Gastrocnemius medialis (tissue), 4 donors: ENCODE results near the gene DENND5B. TPM values are rescaled to one million over a fixed set of nuclear protein-coding genes. Genes with fewer than 3 reads are reported as not detected.

Experiments
- ATAC-seq, 2 donors: fragments of 150-250 bp; one replicate each; pipeline ENCODE4 v1.9.1; 2016
- DNase-seq, 2 donors: peaks; one replicate each; pipeline ENCODE4 v3.0.0-alpha.2; 2019
- H3K27ac ChIP-seq, 4 donors: fragments of 200-600 bp; sonication (generic); 1 replicate in 1 of 4; 2 replicates in 3 of 4; pipeline ENCODE4 v1.5.1; 2016 to 2018; ENCODE audit warnings: mild to moderate bottlenecking in 2 of 4, moderate library complexity in 1 of 4
- H3K27me3 ChIP-seq, 3 donors: fragments of 200-600 bp; sonication (generic) in 2 of 3; 1 replicate in 1 of 3; 2 replicates in 2 of 3; pipeline versions ENCODE4 v1.5.1 to v1.6.0; 2016 to 2019; ENCODE audit warnings: mild to moderate bottlenecking in 1 of 3, moderate library complexity in 1 of 3
- H3K36me3 ChIP-seq, 2 donors: fragments of 200-600 bp; sonication (generic) in 1 of 2; one replicate each; pipeline ENCODE4 v1.5.1; 2017 to 2018
- H3K4me1 ChIP-seq, 2 donors: fragments of 200-600 bp; sonication (generic) in 1 of 2; one replicate each; pipeline ENCODE4 v1.5.1; 2016 to 2017; ENCODE audit warnings: mild to moderate bottlenecking in 2 of 2
- H3K4me3 ChIP-seq, 4 donors: fragments of 200-600 bp; sonication (generic) in 3 of 4; 1 replicate in 1 of 4; 2 replicates in 3 of 4; pipeline ENCODE4 v1.5.1; 2016 to 2019; ENCODE audit warnings: mild to moderate bottlenecking in 2 of 4
- H3K9me3 ChIP-seq, 3 donors: fragments of 200-600 bp; sonication (generic) in 2 of 3; 1 replicate in 1 of 3; 2 replicates in 2 of 3; pipeline ENCODE4 v1.5.1; 2016 to 2019
- POLR2A ChIP-seq, 2 donors: fragments of 450-650 bp; IDR thresholded peaks; one replicate each; pipeline ENCODE4 v1.6.1; 2017; ENCODE audit warnings: antibody characterized with exemption in 2 of 2, mild to moderate bottlenecking in 2 of 2, moderate library complexity in 2 of 2
- in situ Hi-C, 4 donors: fragments of 200-750 bp; cut with MboI; loops; one replicate each; pipeline versions ENCODE4 v1.15.0 to v1.8.0; 2017; ENCODE audit warnings: low sequenced_read_pairs in 4 of 4
- intact Hi-C: fragments of 100-400 bp; cut with DNase I; formaldehyde crosslinking; loops from one replicate; pipeline ENCODE4 v1.15.1; 2023; ENCODE audit warnings: low total_unique reads
- total RNA-seq, 4 donors: library from RNA; depleted of rRNA; stranded (reverse); fragments of >200 nt; gene quantifications; one replicate each; pipeline versions ENCODE4 v1.1.0 to v1.2.3, GENCODE V29; 2016
- TF ChIP-seq, protein P1 (sequence below), 5 experiments: fragments of 450-650 bp in 3 of 5; fragments of 200-600 bp in 2 of 5; sonication (generic) in 2 of 5; IDR thresholded peaks in 4 of 5; conservative IDR thresholded peaks in 1 of 5; 1 replicate in 4 of 5; 2 replicates in 1 of 5; pipeline ENCODE4 v1.5.1; 2016 to 2019; ENCODE audit warnings: antibody characterized with exemption in 5 of 5, mild to moderate bottlenecking in 3 of 5, moderate library complexity in 3 of 5

DENND5B gene
- total RNA-seq, 4 donors from 2014 or later, result 12.5 to 33.7 (median 26.7) TPM

DNA sequence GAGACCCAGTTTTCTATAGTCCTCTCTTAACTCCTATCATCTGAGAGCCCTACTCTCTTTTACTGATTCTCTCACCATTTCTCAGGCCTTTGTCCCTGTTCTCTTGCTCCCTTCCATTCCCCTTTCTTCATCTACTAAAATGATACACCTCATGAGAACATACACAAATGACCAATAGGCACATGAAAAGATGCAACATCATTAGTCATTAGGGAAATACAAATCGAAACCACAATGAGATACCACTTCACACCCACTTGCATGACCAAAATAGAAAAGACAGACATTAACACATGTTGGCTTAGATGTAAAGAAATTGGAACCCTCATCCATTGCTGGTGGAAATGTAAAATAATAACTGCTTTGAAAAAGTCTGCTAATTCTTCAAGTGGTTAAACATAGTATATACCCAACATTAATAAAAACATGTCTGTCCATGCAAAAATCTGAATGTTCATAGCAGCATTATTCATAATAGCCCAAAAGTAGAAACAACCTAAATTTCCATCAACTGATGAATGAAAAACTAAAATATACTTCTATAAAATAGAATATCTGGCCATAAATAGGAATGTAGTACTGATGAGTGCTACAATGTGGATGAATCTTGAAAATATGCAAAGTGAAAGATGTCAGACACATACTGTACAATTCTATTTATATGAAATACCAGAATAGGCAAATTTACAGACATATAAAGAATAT is 66.0 kb downstream of the DENND5B start:
- ATAC-seq (peak in 1 of 2 donors; percentile 50), DNase-seq (no peak)
- H3K27ac ChIP-seq, result peak overlapping the region in 2 of 4 donors; percentile 3 to 27
- no peaks in the 10 kb centered on the region for H3K36me3 ChIP-seq
- H3K4me3 ChIP-seq, result no peak overlapping the region
- intact Hi-C loops, result no loop called here
- in situ Hi-C loops, result no loop called here
- H3K9me3 ChIP-seq, result no peaks in the 10 kb centered on the region
- no peak for TF ChIP-seq POLR2A (IDR thresholded peaks at IDR 0.05)
- TF ChIP-seq, protein P1, sequence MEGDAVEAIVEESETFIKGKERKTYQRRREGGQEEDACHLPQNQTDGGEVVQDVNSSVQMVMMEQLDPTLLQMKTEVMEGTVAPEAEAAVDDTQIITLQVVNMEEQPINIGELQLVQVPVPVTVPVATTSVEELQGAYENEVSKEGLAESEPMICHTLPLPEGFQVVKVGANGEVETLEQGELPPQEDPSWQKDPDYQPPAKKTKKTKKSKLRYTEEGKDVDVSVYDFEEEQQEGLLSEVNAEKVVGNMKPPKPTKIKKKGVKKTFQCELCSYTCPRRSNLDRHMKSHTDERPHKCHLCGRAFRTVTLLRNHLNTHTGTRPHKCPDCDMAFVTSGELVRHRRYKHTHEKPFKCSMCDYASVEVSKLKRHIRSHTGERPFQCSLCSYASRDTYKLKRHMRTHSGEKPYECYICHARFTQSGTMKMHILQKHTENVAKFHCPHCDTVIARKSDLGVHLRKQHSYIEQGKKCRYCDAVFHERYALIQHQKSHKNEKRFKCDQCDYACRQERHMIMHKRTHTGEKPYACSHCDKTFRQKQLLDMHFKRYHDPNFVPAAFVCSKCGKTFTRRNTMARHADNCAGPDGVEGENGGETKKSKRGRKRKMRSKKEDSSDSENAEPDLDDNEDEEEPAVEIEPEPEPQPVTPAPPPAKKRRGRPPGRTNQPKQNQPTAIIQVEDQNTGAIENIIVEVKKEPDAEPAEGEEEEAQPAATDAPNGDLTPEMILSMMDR (IDR thresholded peaks at IDR 0.05 in 4 of 5, conservative IDR thresholded peaks at IDR 0.05 in 1 of 5), result no peak
- H3K4me1 ChIP-seq, result peaks cover 47 to 48% of the 10 kb centered on the region in 2 donors
- no peaks in the 10 kb centered on the region for H3K27me3 ChIP-seq

- no peaks in the 10 kb centered on the region for H3K27me3 ChIP-seq
- in situ Hi-C loops, result no loop called here
- H3K4me3 ChIP-seq, result no peak overlapping the region
- intact Hi-C loops, result no loop called here
- TF ChIP-seq, protein P1 (IDR thresholded peaks at IDR 0.05 in 4 of 5, conservative IDR thresholded peaks at IDR 0.05 in 1 of 5), result no peak
- no peak for TF ChIP-seq POLR2A (IDR thresholded peaks at IDR 0.05)
- peaks cover 62 to 64% of the 10 kb centered on the region in 2 donors for H3K4me1 ChIP-seq
- H3K9me3 ChIP-seq, result no peaks in the 10 kb centered on the region
- H3K36me3 ChIP-seq, result no peaks in the 10 kb centered on the region
- no peak overlapping the region for H3K27ac ChIP-seq
- no peak for ATAC-seq
- no peak for DNase-seq
Measured at GRCh38 chr12:31523306-31523705, 67.6 kb downstream of the DENND5B start.

DNA sequence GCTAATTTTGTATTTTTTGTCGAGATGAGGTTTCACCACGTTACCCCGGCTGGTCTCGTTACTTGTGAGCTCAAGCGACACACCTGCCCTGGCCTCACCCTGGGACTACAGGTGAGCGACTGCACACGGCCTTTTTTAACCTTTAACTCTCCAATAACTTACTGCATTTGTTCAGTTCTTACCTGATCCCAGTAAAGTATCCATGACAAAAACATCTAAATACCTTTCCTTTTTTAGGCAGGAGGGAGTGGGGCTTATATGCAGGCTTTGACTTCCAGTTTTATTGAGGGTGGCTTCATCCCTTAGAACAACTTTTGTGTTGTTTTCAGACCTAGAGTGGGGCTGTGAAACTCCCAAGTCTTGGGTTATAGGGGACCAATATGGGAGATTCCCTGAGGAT is 68.3 kb downstream of the DENND5B start:
- ATAC-seq (no peak), DNase-seq (no peak)
- no peaks in the 10 kb centered on the region for H3K36me3 ChIP-seq
- no peak overlapping the region for H3K27ac ChIP-seq
- H3K4me1 ChIP-seq, result peaks cover 66 to 69% of the 10 kb centered on the region in 2 donors
- TF ChIP-seq, protein P1 (IDR thresholded peaks at IDR 0.05 in 4 of 5, conservative IDR thresholded peaks at IDR 0.05 in 1 of 5), result no peak
- no peak for TF ChIP-seq POLR2A (IDR thresholded peaks at IDR 0.05)
- no peaks in the 10 kb centered on the region for H3K9me3 ChIP-seq
- intact Hi-C loops, result no loop called here
- in situ Hi-C loops, result no loop called here
- H3K4me3 ChIP-seq, result no peak overlapping the region
- no peaks in the 10 kb centered on the region for H3K27me3 ChIP-seq

DNA sequence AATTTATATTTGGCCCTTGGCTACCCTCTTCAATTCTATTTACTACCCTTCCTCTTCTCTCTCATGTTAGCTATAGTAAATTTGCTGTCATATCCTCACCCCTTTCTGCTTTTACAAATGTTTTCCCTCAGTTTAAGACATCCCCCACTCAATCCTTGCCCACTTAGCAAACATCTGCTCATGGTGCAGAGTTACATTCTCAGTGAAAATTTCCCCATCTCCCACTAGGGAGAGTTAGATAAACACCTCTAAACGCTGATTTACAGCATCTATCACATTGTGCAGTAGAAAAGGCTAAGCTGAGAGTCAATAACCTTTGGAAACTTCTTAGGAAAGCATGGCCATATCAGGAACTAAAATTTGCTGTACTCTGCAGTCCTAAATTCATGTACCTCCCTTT is 69.0 kb downstream of the DENND5B start:
- Histone ChIP-seq H3K9me3 (no peaks in the 10 kb centered on the region), H3K27ac (no peak overlapping the region), H3K4me3 (no peak overlapping the region), H3K36me3 (no peaks in the 10 kb centered on the region), H3K27me3 (no peaks in the 10 kb centered on the region), H3K4me1 (peaks cover 64 to 72% of the 10 kb centered on the region in 2 donors)
- no peak for TF ChIP-seq POLR2A (IDR thresholded peaks at IDR 0.05)
- TF ChIP-seq, protein P1 (IDR thresholded peaks at IDR 0.05 in 4 of 5, conservative IDR thresholded peaks at IDR 0.05 in 1 of 5), result no peak
- ATAC-seq (no peak), DNase-seq (no peak)
- in situ Hi-C loops, result no loop called here
- intact Hi-C loops, result no loop called here
